Activated T-cell treated with anti-CD3 and anti-CD28 coated beads, Interleukin-2, amount 50 U/mL, for 72 hours (primary cell): ENCODE measurements around the gene STX8. TPM values are rescaled to one million over a fixed set of nuclear protein-coding genes. Genes with fewer than 3 reads are reported as not detected.
A peak's percentile ranks its signal among the peaks of the same experiment; 100 is the strongest.

Source experiments
- ATAC-seq, 2 donors: fragments of 150-1000 bp; cut with Tn5 transposase; replicated peaks in 1 of 2; 2 replicates each; pipeline ENCODE4 v1.10.0; 2021; ENCODE audit warnings: moderate library complexity in 2 of 2, mild to moderate bottlenecking in 1 of 2
- DNase-seq, 2 donors: peaks; one replicate each; pipeline ENCODE4 v3.0.0; 2021 to 2022; ENCODE audit warnings: mixed read lengths in 1 of 2
- H3K27ac Mint-ChIP-seq: one replicate; pipeline ENCODE4 v1.8.0; 2022; ENCODE audit warnings: mild to moderate bottlenecking, moderate library complexity, mixed read lengths
- H3K27me3 Mint-ChIP-seq: one replicate; pipeline ENCODE4 v1.8.0; 2022; ENCODE audit warnings: low read depth, mixed read lengths
- H3K36me3 Mint-ChIP-seq, 2 donors: one replicate each; pipeline ENCODE4 v1.8.0; 2022; ENCODE audit warnings: mixed read lengths in 2 of 2, mild to moderate bottlenecking in 1 of 2; ENCODE audit not compliant: insufficient read depth in 2 of 2
- H3K4me1 Mint-ChIP-seq: one replicate; pipeline ENCODE4 v1.8.0; 2022; ENCODE audit warnings: low read depth, mixed read lengths
- H3K4me3 Mint-ChIP-seq, 2 donors: one replicate each; pipeline ENCODE4 v1.8.0; 2022; ENCODE audit warnings: mild to moderate bottlenecking in 2 of 2, mixed read lengths in 2 of 2, moderate library complexity in 2 of 2
- H3K9me3 Mint-ChIP-seq, 2 donors: one replicate each; pipeline ENCODE4 v1.8.0; 2022; ENCODE audit warnings: mixed read lengths in 2 of 2
- total RNA-seq, 2 donors: library from RNA; stranded (reverse); gene quantifications; one replicate each; pipeline ENCODE4 v1.2.3, GENCODE V29; 2022

The STX8 gene
- total RNA-seq, 2 donors from 2014 or later: 53.8 to 61.3 TPM

- H3K4me1 Mint-ChIP-seq: peaks cover 5% of the 10 kb centered on the region
- H3K27ac Mint-ChIP-seq: no peak overlapping the region
- no peak for DNase-seq
- peaks cover 0 to 4% of the 10 kb centered on the region in 2 donors for H3K9me3 Mint-ChIP-seq
- H3K4me3 Mint-ChIP-seq: no peak overlapping the region
- no peaks in the 10 kb centered on the region for H3K27me3 Mint-ChIP-seq
- peaks cover 0 to 7% of the 10 kb centered on the region in 2 donors for H3K36me3 Mint-ChIP-seq
- ATAC-seq: no peak
Observed at GRCh38 chr17:9414471-9414870, 161.1 kb downstream of the STX8 start.

DNA sequence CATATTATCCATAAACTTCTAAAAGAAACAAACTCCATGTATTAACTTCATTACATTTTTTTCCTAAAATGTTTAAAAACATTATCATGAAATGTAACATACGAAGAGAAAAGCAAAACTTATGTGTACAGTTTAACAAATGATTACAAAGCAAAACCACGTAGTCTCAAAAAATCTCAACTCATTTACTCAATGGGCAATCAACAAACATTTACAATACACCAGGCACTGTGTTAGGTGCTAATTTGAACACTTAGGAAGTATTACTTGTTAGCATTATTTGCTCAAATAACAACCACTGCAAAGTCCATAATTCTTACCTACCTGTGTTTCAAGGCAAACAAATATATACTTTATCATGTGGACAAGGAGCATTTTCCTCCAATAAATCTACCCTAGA lies 164.9 kb downstream of the STX8 start:
- no peaks in the 10 kb centered on the region for H3K27me3 Mint-ChIP-seq
- no peaks in the 10 kb centered on the region for H3K4me1 Mint-ChIP-seq
- H3K4me3 Mint-ChIP-seq: no peak overlapping the region
- DNase-seq (no peak), ATAC-seq (no peak)
- peaks cover 0 to 7% of the 10 kb centered on the region in 2 donors for H3K36me3 Mint-ChIP-seq
- H3K27ac Mint-ChIP-seq: no peak overlapping the region
- peaks cover 0 to 4% of the 10 kb centered on the region in 2 donors for H3K9me3 Mint-ChIP-seq

DNA sequence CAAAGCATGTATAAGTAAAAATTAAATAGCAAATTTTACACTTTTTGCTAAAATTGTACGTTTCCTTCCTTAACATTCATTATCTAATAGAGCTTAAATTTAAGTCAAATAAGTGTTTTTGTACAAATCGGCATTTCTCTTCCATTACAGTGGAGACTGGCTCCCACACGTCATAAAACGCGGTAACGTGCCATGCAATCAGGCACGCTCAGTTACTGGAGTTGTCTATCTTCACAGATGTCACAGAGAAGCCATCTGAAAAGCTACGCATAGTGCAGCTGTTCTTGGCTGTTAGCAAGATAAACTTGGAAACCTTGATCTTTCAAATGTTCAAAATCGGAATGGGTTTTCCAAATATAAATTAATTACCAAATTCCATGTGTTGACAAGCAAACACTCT lies 165.3 kb downstream of the STX8 start:
- no peak overlapping the region for H3K4me3 Mint-ChIP-seq
- H3K36me3 Mint-ChIP-seq: peaks cover 0 to 7% of the 10 kb centered on the region in 2 donors
- no peaks in the 10 kb centered on the region for H3K4me1 Mint-ChIP-seq
- H3K27ac Mint-ChIP-seq: no peak overlapping the region
- H3K9me3 Mint-ChIP-seq: peaks cover 0 to 4% of the 10 kb centered on the region in 2 donors
- ATAC-seq (no peak), DNase-seq (no peak)
- H3K27me3 Mint-ChIP-seq: no peaks in the 10 kb centered on the region

DNA sequence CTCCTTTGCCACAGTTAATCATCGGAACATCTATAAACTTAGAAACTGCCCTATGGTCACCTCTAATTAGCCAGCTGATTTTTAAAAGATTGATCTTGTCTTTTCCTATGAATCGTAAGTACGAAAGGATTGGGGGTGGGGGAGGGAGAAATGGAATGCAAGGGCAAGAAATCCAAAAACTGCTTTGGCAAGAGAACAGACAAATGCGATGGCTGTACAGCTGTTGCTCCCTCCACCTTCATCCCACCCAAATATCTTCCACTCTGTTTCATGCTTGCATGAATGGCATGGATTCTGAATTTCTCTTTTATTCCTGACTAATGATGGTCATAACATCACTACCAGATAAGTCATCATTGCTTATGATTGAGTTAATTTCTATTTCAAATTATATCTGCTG lies 165.7 kb downstream of the STX8 start:
- ATAC-seq (no peak), DNase-seq (no peak)
- Mint-ChIP-seq H3K4me1 (no peaks in the 10 kb centered on the region), H3K36me3 (peaks cover 1 to 4% of the 10 kb centered on the region in 2 donors), H3K4me3 (no peak overlapping the region), H3K9me3 (peaks cover 2% of the 10 kb centered on the region in 2 donors), H3K27me3 (no peaks in the 10 kb centered on the region), H3K27ac (no peak overlapping the region)

- Mint-ChIP-seq H3K9me3 (peaks cover 2% of the 10 kb centered on the region in 2 donors), H3K4me1 (no peaks in the 10 kb centered on the region), H3K4me3 (no peak overlapping the region), H3K27ac (no peak overlapping the region), H3K27me3 (no peaks in the 10 kb centered on the region), H3K36me3 (peaks cover 2 to 4% of the 10 kb centered on the region in 2 donors)
- ATAC-seq: no peak
- no peak for DNase-seq
Observed at GRCh38 chr17:9408868-9409829, 166.5 kb downstream of the STX8 start.

DNA sequence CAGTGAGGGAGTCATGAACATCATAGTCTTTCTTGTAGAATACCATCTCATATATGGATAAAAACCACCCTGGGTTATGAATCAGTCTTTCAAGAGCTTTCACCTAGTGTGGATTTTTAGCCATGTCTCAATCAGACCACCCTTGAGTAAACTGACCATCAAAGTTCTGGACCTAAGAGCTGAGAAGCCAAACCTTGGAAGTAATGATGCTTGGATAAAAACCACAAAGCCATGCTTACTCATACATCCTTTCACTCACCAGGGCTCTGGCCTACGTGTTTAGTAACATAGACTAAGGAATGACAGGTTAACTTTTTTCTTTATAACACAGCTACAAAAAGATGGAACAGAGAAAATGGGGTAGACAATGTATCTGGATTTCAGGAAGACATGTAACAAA lies 167.2 kb downstream of the STX8 start:
- Mint-ChIP-seq H3K27ac (no peak overlapping the region), H3K9me3 (peaks cover 0 to 2% of the 10 kb centered on the region in 2 donors), H3K27me3 (no peaks in the 10 kb centered on the region), H3K4me3 (no peak overlapping the region), H3K4me1 (no peaks in the 10 kb centered on the region), H3K36me3 (peaks cover 0 to 2% of the 10 kb centered on the region in 2 donors)
- no peak for DNase-seq
- ATAC-seq: no peak

- H3K36me3 Mint-ChIP-seq: peaks cover 0 to 2% of the 10 kb centered on the region in 2 donors
- H3K9me3 Mint-ChIP-seq: peaks cover 0 to 2% of the 10 kb centered on the region in 2 donors
- H3K27ac Mint-ChIP-seq: no peak overlapping the region
Observed at GRCh38 chr17:9406046-9406606, 169.5 kb downstream of the STX8 start.

GRCh38 chr17:9403257-9403656 lies 172.4 kb downstream of the STX8 start:
- Mint-ChIP-seq H3K27ac (no peak overlapping the region), H3K4me1 (no peaks in the 10 kb centered on the region), H3K27me3 (no peaks in the 10 kb centered on the region), H3K9me3 (peaks cover 0 to 2% of the 10 kb centered on the region in 2 donors), H3K36me3 (peaks cover 0 to 2% of the 10 kb centered on the region in 2 donors), H3K4me3 (no peak overlapping the region)
- ATAC-seq: no peak
- no peak for DNase-seq

More at GRCh38 chr17:9406046-9406606, 169.5 kb downstream of the STX8 start:
- no peak overlapping the region for H3K4me3 Mint-ChIP-seq
- DNase-seq (no peak), ATAC-seq (no peak)
- H3K4me1 Mint-ChIP-seq: no peaks in the 10 kb centered on the region
- H3K27me3 Mint-ChIP-seq: no peaks in the 10 kb centered on the region

DNA sequence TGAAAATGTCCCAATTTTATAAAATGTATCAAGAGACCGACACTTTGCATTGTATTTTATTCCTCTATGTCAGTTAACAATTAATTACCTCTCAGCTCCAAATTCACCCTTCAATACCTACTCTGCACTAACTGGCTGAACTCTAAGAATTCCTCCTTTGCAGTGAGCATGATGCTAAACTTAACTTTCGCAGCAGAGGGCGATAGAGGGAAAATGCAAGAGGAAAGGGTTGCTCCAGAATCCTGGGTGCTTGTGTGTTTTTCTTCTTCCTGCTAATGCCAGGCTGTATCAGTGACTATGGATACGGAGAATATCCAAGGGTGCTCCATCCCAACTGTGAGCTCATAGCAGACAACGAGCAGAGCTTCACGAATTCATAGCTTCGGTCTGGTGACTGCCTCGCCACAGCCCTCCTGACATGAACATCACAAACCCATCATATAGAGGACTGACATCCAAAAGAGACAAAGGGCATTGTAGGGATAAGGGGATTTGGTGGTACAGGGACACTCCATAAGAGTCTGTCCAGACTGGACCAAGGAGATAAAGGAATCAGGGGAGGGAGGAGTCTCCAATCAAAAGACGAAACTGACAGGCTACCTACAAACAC lies 172.9 kb downstream of the STX8 start:
- H3K4me1 Mint-ChIP-seq: no peaks in the 10 kb centered on the region
- no peak overlapping the region for H3K4me3 Mint-ChIP-seq
- peak; percentile 24 to 38 for DNase-seq
- no peak for ATAC-seq
- H3K36me3 Mint-ChIP-seq: peaks cover 0 to 2% of the 10 kb centered on the region in 2 donors
- H3K9me3 Mint-ChIP-seq: peaks cover 0 to 2% of the 10 kb centered on the region in 2 donors
- no peak overlapping the region for H3K27ac Mint-ChIP-seq
- no peaks in the 10 kb centered on the region for H3K27me3 Mint-ChIP-seq

DNA sequence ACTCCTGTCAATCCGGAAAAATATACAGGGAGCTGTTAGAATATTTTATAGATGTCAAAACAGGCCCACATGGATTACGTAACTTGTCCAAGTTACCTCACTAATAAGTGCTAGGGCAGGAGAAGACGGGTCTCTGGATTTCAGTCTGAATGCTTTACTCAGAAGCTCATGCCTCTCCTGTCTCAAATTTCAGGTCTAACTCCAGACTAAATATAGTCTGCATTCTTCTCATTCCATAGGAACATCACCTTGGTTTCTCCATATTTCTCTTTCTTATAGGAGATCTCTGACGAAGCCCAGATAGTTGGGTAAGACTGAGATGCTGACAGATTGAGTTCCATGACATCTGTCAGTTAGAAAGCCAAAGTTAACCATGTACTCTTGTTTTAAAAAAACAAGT lies 174.2 kb downstream of the STX8 start:
- Mint-ChIP-seq H3K4me1 (no peaks in the 10 kb centered on the region), H3K9me3 (peaks cover 0 to 2% of the 10 kb centered on the region in 2 donors), H3K4me3 (no peak overlapping the region), H3K36me3 (peaks cover 0 to 7% of the 10 kb centered on the region in 2 donors), H3K27ac (no peak overlapping the region), H3K27me3 (no peaks in the 10 kb centered on the region)
- ATAC-seq (no peak), DNase-seq (no peak)

- Mint-ChIP-seq H3K9me3 (peaks cover 4 to 15% of the 10 kb centered on the region in 2 donors), H3K36me3 (peaks cover 13 to 19% of the 10 kb centered on the region in 2 donors), H3K27ac (peak overlapping the region; percentile 24), H3K4me1 (peaks cover 9% of the 10 kb centered on the region), H3K4me3 (no peak overlapping the region), H3K27me3 (no peaks in the 10 kb centered on the region)
- DNase-seq (no peak), ATAC-seq (peak in 1 of 2 donors; percentile 39)
Observed at GRCh38 chr17:9389111-9389527, 186.5 kb downstream of the STX8 start.

DNA sequence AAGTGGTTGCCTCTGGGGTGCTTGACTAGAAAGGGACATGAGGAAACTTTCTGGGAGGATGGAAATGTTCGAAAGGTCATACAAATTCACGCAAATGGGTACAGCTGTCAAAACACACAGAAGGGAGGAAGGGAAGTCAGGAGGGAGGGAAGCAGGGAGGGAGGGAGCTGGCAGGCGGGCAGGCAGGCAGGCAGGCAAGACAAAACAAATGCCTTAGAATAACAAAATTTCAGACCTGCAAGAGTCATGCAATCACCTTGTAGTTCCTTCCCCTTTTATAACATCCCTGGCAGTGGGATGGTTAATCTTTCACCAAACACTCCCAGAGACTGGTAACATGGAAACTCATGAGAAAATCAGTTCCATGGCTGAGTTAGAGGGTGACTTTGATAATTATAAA lies 189.2 kb downstream of the STX8 start:
- Mint-ChIP-seq H3K36me3 (peaks cover 1 to 3% of the 10 kb centered on the region in 2 donors), H3K27me3 (no peaks in the 10 kb centered on the region), H3K4me1 (peaks cover 9% of the 10 kb centered on the region), H3K9me3 (peaks cover 0 to under 1% of the 10 kb centered on the region in 2 donors), H3K27ac (no peak overlapping the region), H3K4me3 (no peak overlapping the region)
- DNase-seq: no peak
- ATAC-seq: no peak

- Mint-ChIP-seq H3K27ac (no peak overlapping the region), H3K4me3 (no peak overlapping the region), H3K4me1 (peaks cover 2% of the 10 kb centered on the region), H3K9me3 (no peaks in the 10 kb centered on the region), H3K36me3 (no peaks in the 10 kb centered on the region), H3K27me3 (no peaks in the 10 kb centered on the region)
- ATAC-seq: no peak
- DNase-seq: no peak
Observed at GRCh38 chr17:9383826-9384225, 191.8 kb downstream of the STX8 start.
